Measurements from ENCODE around the gene PSMG3. TPM values are rescaled to one million over a fixed set of nuclear protein-coding genes. Genes with fewer than 3 reads are reported as not detected.
"Not testable (repeated sequence)": the region's sequence is repeated elsewhere in the genome, so short reads cannot be mapped to it uniquely, and the experiment has no call there.

Gene PSMG3
- total and polyA plus RNA-seq, 2 donors from 2014 or later = 29.7 to 66.6 TPM

DNA sequence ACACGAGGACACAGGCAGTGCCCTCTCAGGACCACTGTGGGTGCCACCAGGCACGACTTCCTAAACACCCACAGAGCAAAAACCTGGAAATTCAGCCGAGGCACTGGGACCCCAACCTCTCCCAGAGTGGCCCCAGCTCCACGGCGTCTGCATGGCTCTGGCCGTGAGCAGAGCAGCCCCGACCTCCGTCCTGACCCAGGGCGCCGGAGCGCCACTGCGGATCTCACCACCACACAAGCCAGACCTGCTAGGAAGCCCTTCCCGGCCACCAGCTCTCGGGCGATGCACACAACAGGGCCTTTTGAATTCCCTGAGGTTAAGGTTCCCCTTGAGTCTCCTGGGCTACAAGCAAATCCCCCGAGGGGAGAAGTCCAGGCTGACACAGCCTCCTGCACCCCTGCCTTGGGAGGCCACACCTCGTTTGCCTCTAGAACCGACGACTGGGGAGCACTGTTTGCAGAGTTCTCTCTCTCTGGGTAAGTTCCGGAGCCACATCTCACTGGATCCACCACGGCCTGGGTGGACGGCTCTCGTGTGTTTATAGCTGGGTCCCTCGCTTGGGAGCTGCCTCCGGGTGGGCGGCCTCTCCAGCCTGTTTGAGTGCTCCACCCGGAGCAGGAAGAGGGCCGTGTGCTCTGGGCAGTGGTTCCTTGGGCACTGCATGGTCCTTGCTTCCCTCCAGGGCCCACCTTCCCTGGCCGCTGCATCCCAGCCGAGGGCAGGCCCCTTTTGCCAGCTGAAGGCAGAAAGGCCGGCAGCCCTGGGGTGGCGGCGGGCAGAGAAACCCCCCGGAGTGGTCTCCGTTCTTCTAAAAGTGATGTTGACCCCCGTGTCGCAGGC is 15.5 kb upstream of the PSMG3 start:
- FAIRE-seq = no peak
- intact Hi-C loops (cut with DNase I) = loop anchor here (10.0 kb wide), 1 partner anchor 619 kb away; no protein-coding TSS in a partner anchor

DNA sequence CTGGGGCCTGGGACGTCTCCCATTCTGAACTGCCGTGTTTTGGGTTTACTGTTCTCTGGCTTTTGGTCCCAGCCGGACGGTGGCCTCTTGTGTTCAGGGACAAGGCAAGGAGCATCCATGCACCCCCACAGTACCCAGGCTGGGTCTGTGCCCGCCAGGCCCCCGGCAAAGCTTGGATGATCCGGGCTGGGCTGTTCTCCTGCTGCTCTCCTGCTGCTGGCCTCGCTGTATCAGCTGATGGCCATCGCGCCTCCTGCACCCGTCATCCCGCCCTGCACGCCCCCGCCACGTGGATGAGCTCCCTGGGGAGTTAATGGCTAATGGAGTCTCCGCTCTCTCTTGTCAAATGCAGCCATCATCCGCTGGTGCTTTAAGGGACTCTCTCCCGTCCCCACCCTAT is 14.9 kb upstream of the PSMG3 start:
- Histone ChIP-seq H3K36me3 (ENCODE audit: control insufficient read depth in 2 of 3, insufficient read depth in 3 of 3, low read length in 3 of 3) (no peaks in the 10 kb centered on the region), H3K4me3 (ENCODE audit: low read length in 3 of 3) (no peak overlapping the region), H3K9ac (ENCODE audit: low read length in 3 of 3) (no peak overlapping the region), H3K9me3 (ENCODE audit: control insufficient read depth in 2 of 3, insufficient read depth in 1 of 3, low read length in 3 of 3) (peaks cover 0 to 6% (median 0%) of the 10 kb centered on the region in 3 donors), H3K27me3 (ENCODE audit: control insufficient read depth, insufficient read depth, low read length) (no peaks in the 10 kb centered on the region), H3K4me1 (ENCODE audit: control insufficient read depth in 2 of 3, insufficient read depth in 2 of 3, low read depth in 1 of 3, low read length in 3 of 3) (peaks cover 0 to 2% (median 0%) of the 10 kb centered on the region in 3 donors), H3K27ac (ENCODE audit: low read depth in 2 of 2, low read length in 2 of 2) (no peak overlapping the region)
- intact Hi-C loops (cut with DNase I) = loop anchor here (10.0 kb wide), 1 partner anchor 620 kb away; no protein-coding TSS in a partner anchor
- TF ChIP-seq CTCF (IDR thresholded peaks at IDR 0.05; ENCODE audit: borderline replicate concordance, extremely low read depth, insufficient read depth) = no peak
- DNase-seq (no peak), FAIRE-seq (no peak)

More for the DNA sequence above, 15.5 kb upstream of the PSMG3 start:
- no peak for TF ChIP-seq CTCF (IDR thresholded peaks at IDR 0.05; ENCODE audit: borderline replicate concordance, extremely low read depth, insufficient read depth)
- H3K27ac ChIP-seq (ENCODE audit: low read depth in 2 of 2, low read length in 2 of 2) = no peak overlapping the region
- no peaks in the 10 kb centered on the region for H3K36me3 ChIP-seq (ENCODE audit: control insufficient read depth in 2 of 3, insufficient read depth in 3 of 3, low read length in 3 of 3)
- DNase-seq = no peak
- H3K4me3 ChIP-seq (ENCODE audit: low read length in 3 of 3) = no peak overlapping the region
- H3K9me3 ChIP-seq (ENCODE audit: control insufficient read depth in 2 of 3, insufficient read depth in 1 of 3, low read length in 3 of 3) = peaks cover 0 to 6% (median 0%) of the 10 kb centered on the region in 3 donors
- no peak overlapping the region for H3K9ac ChIP-seq (ENCODE audit: low read length in 3 of 3)
- H3K27me3 ChIP-seq (ENCODE audit: control insufficient read depth, insufficient read depth, low read length) = no peaks in the 10 kb centered on the region
- peaks cover 0 to 2% (median 0%) of the 10 kb centered on the region in 3 donors for H3K4me1 ChIP-seq (ENCODE audit: control insufficient read depth in 2 of 3, insufficient read depth in 2 of 3, low read depth in 1 of 3, low read length in 3 of 3)

DNA sequence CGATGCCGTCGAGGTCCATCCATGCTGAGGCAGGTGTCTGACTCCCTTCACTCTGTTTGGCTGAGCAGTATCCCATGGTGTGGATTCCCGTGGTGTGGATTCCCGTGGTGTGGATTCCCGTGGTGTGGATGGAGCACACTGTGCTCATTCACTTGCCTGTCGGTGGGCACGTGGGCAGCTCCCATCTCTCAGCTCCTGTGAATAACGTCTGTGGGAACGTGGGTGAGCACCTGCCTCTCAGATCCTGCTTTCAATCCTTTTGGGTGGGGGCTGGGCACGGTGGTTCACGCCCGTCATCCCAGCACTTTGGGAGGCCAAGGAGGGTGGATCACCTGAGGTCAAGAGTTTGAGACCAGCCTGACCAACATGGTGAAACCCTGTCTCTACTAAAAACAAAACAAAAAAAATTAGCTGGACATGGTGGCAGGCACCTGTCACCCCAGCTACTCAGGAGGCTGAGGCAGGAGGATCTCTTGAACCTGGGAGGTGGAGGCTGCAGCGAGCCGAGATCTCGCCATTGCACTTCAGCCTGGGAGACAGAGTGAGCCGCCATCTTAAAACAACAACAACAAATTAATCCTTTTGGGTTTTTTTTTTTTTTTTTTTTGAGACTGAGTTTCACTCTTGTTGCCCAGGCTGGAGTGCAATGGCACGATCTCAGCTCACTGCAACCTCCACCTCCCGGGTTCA is 13.6 kb upstream of the PSMG3 start:
- intact Hi-C loops (cut with DNase I) = loop anchor here (10.0 kb wide), 1 partner anchor 621 kb away; no protein-coding TSS in a partner anchor
- not testable (repeated sequence) for H3K27me3 ChIP-seq (ENCODE audit: control insufficient read depth, insufficient read depth, low read length); H3K27ac ChIP-seq (ENCODE audit: low read depth in 2 of 2, low read length in 2 of 2); H3K9ac ChIP-seq (ENCODE audit: low read length in 3 of 3); H3K4me1 ChIP-seq (ENCODE audit: control insufficient read depth in 2 of 3, insufficient read depth in 2 of 3, low read depth in 1 of 3, low read length in 3 of 3); H3K9me3 ChIP-seq (ENCODE audit: control insufficient read depth in 2 of 3, insufficient read depth in 1 of 3, low read length in 3 of 3); FAIRE-seq; H3K4me3 ChIP-seq (ENCODE audit: low read length in 3 of 3); H3K36me3 ChIP-seq (ENCODE audit: control insufficient read depth in 2 of 3, insufficient read depth in 3 of 3, low read length in 3 of 3); DNase-seq

Measured in kidney (tissue), 14 donors.